GM23248 (cell line): ENCODE results near the gene PLBD2.

Source experiments
- EZH2 ChIP-seq: fragments of 200-600 bp; sonication (generic); IDR thresholded peaks from 2 replicates; pipeline ENCODE4 v1.6.1; 2018; ENCODE audit warnings: antibody characterized with exemption, mild to moderate bottlenecking; ENCODE audit not compliant: insufficient read depth, poor library complexity, severe bottlenecking
- EZH2phosphoT487 ChIP-seq: fragments of 200-600 bp; sonication (generic); IDR thresholded peaks from 2 replicates; pipeline ENCODE4 v1.6.1; 2018; ENCODE audit warnings: antibody characterized with exemption, moderate library complexity, mild to moderate bottlenecking, low read depth; ENCODE audit not compliant: insufficient read depth

GRCh38 chr12:113409462-113410124 lies 51.2 kb downstream of the PLBD2 start:
- TF ChIP-seq EZH2: no peak
- no peak for TF ChIP-seq EZH2phosphoT487
